ENCODE measurements around the gene CHD6. TPM values are rescaled to one million over a fixed set of nuclear protein-coding genes. Genes with fewer than 3 reads are reported as not detected.

Gene CHD6
- total and polyA plus RNA-seq, 2 of the 13 experiments (the other 11 are each of a cell fraction or from before 2014, with no cell fraction given), result 14.4 to 52.0 TPM

- TF ChIP-seq ZSCAN22 (CRISPR knock-in tag; IDR thresholded peaks at IDR 0.05), result no peak
- TF ChIP-seq ZNF232 (CRISPR knock-in tag; IDR thresholded peaks at IDR 0.05; ENCODE audit: borderline replicate concordance), result no peak
- TF ChIP-seq TOPORS (CRISPR knock-in tag; IDR thresholded peaks at IDR 0.05), result no peak
- no peak for TF ChIP-seq KLF9 (CRISPR knock-in tag; IDR thresholded peaks at IDR 0.05; ENCODE audit: low read depth)
- TF ChIP-seq ZBTB4 (CRISPR knock-in tag; IDR thresholded peaks at IDR 0.05; ENCODE audit: borderline replicate concordance), result no peak
- TF ChIP-seq TBX3 (IDR thresholded peaks at IDR 0.05; ENCODE audit: borderline replicate concordance), result no peak
- TF ChIP-seq HIC2 (CRISPR knock-in tag; IDR thresholded peaks at IDR 0.05; ENCODE audit: low read depth), result no peak
- TF ChIP-seq E2F5 (CRISPR knock-in tag; conservative IDR thresholded peaks at IDR 0.05), result no peak
- no peak for TF ChIP-seq GMEB2 (CRISPR knock-in tag; IDR thresholded peaks at IDR 0.05; ENCODE audit: low read depth)
- no peak for TF ChIP-seq BRD4 (CRISPR knock-in tag; IDR thresholded peaks at IDR 0.05)
- TF ChIP-seq NFKB2 (CRISPR knock-in tag; IDR thresholded peaks at IDR 0.05; ENCODE audit: borderline replicate concordance), result no peak
- no peak for TF ChIP-seq MAFK (conservative IDR thresholded peaks at IDR 0.05 in 1 of 2, IDR thresholded peaks at IDR 0.05 in 1 of 2; ENCODE audit: low read length in 2 of 2)
- no peaks in the 10 kb centered on the region for H3K4me1 ChIP-seq (ENCODE audit: insufficient read depth, low read length)
- DNase-seq (ENCODE audit: low spot score), result no peak
- H3K27ac ChIP-seq (ENCODE audit: extremely low read length, insufficient read depth, low read length), result no peak overlapping the region
- no peaks in the 10 kb centered on the region for H3K27me3 ChIP-seq (ENCODE audit: control insufficient read depth in 1 of 2, insufficient read depth in 2 of 2, low read length in 2 of 2)
- H2AFZ ChIP-seq (ENCODE audit: low read length), result no peak overlapping the region
- intact Hi-C loops (cut with micrococcal nuclease; ENCODE audit: unreplicated experiment), result no loop called here
- in situ Hi-C loops (cut with HindIII; ENCODE audit: extremely low pct_ligation_motif_present, low pct_unique_long_range_greater_than_20kb), result no loop called here
- H3K36me3 ChIP-seq (replicated peaks in 1 of 2; ENCODE audit: control insufficient read depth in 1 of 2, insufficient read depth in 2 of 2, low read length in 2 of 2), result peaks cover 42 to 72% of the 10 kb centered on the region in 2 experiments
- no peak for ATAC-seq
- H3K4me3 ChIP-seq (replicated peaks in 1 of 3; ENCODE audit: insufficient read depth in 1 of 3, low read depth in 2 of 3, low read length in 3 of 3), result no peak overlapping the region
- H4K20me1 ChIP-seq (ENCODE audit: insufficient read depth, low read length), result no peaks in the 10 kb centered on the region
- H3K4me2 ChIP-seq (ENCODE audit: low read depth, low read length), result no peak overlapping the region
- no peaks in the 10 kb centered on the region for H3K79me2 ChIP-seq (ENCODE audit: insufficient read depth, low read length)
- no peak overlapping the region for H3K9ac ChIP-seq (ENCODE audit: insufficient read depth, low read depth, low read length)
- no peak for FAIRE-seq
- CTCF ChIA-PET (ENCODE audit: low intra/inter-chr PET ratio, low total read pairs), result no interaction called here
- POLR2A ChIA-PET, result no interaction called here
- no TSS peak for BruUV-seq (replicated peaks)
- peaks cover 5% of the 10 kb centered on the region; the same call in 1 of the 2 replicates for H3K9me3 ChIP-seq (ENCODE audit: low read length)
These were observed 161.8 kb downstream of the CHD6 start for GRCh38 chr20:41456351-41456750.

All from HepG2 (cell line).